Measurements from ENCODE around the gene SECTM1. TPM values are rescaled to one million over a fixed set of nuclear protein-coding genes. Genes with fewer than 3 reads are reported as not detected.

The SECTM1 gene
- total RNA-seq, 1 donor from 2014 or later = 0.27 TPM

- no peak for FAIRE-seq
- H3K4me1 Mint-ChIP-seq (ENCODE audit: low read depth, unreplicated experiment) = no peaks in the 10 kb centered on the region
- H3K79me2 ChIP-seq (ENCODE audit: insufficient read depth, low read length) = no peaks in the 10 kb centered on the region
These were observed 16.0 kb downstream of the SECTM1 start, which contains the start of gene CD7 for GRCh38 chr17:82317394-82318168. Gene CD7 (minus strand): TSS chr17:82317608. CDS start chr17:82317495, 113 bp downstream.

GRCh38 chr17:82316651-82317393 is 16.7 kb downstream of the SECTM1 start:
- no peak overlapping the region for H3K27ac Mint-ChIP-seq (ENCODE audit: unreplicated experiment)
- FAIRE-seq = no peak

More at GRCh38 chr17:82317394-82318168, 16.0 kb downstream of the SECTM1 start, which contains the start of gene CD7:
- Mint-ChIP-seq H3K27ac (ENCODE audit: unreplicated experiment) (no peak within 1 kb of the TSS), H3K9me3 (ENCODE audit: unreplicated experiment) (no peaks in the 10 kb centered on the region), H3K4me3 (ENCODE audit: unreplicated experiment) (no peak within 1 kb of the TSS), H3K27me3 (ENCODE audit: low read depth, unreplicated experiment) (peaks cover 19% of the 10 kb centered on the region), H3K36me3 (ENCODE audit: low read depth, unreplicated experiment) (no peaks in the 10 kb centered on the region)
- peaks cover 10% of the 10 kb centered on the region for H3K9me3 ChIP-seq (ENCODE audit: insufficient read depth, low read depth, low read length)
- no peak for DNase-seq (ENCODE audit: low read depth)
- H3K4me1 ChIP-seq (ENCODE audit: insufficient read depth, low read length) = no peaks in the 10 kb centered on the region
- no peak within 1 kb of the TSS for H3K4me2 ChIP-seq (ENCODE audit: low read length)
- no peak within 1 kb of the TSS for H2AFZ ChIP-seq (ENCODE audit: low read depth, low read length)
- no peaks in the 10 kb centered on the region for H4K20me1 ChIP-seq (ENCODE audit: insufficient read depth, low read length)
- H3K36me3 ChIP-seq (ENCODE audit: insufficient read depth, low read length) = no peaks in the 10 kb centered on the region
- no peak within 1 kb of the TSS for H3K27ac ChIP-seq (ENCODE audit: low read depth, low read length)
- no peak within 1 kb of the TSS for H3K4me3 ChIP-seq (ENCODE audit: insufficient read depth, low read depth, low read length)
- no peak within 1 kb of the TSS for H3K9ac ChIP-seq (ENCODE audit: low read length)
- TF ChIP-seq CTCF (IDR thresholded peaks at IDR 0.05; ENCODE audit: insufficient read depth, low read depth, low read length) (no peak), EZH2 (IDR thresholded peaks at IDR 0.05; ENCODE audit: insufficient read depth, low read length) (no peak)
- H3K27me3 ChIP-seq (ENCODE audit: insufficient read depth, low read length) = peaks cover 16% of the 10 kb centered on the region

More at GRCh38 chr17:82316651-82317393, 16.7 kb downstream of the SECTM1 start:
- H3K36me3 ChIP-seq (ENCODE audit: insufficient read depth, low read length) = no peaks in the 10 kb centered on the region
- H3K27ac ChIP-seq (ENCODE audit: low read depth, low read length) = no peak overlapping the region
- no peak overlapping the region for H3K4me3 Mint-ChIP-seq (ENCODE audit: unreplicated experiment)
- H4K20me1 ChIP-seq (ENCODE audit: insufficient read depth, low read length) = no peaks in the 10 kb centered on the region
- no peak overlapping the region for H3K4me2 ChIP-seq (ENCODE audit: low read length)
- H3K79me2 ChIP-seq (ENCODE audit: insufficient read depth, low read length) = no peaks in the 10 kb centered on the region
- no peak overlapping the region for H3K4me3 ChIP-seq (ENCODE audit: insufficient read depth, low read depth, low read length)
- H3K27me3 ChIP-seq (ENCODE audit: insufficient read depth, low read length) = peaks cover 14% of the 10 kb centered on the region
- H2AFZ ChIP-seq (ENCODE audit: low read depth, low read length) = no peak overlapping the region
- TF ChIP-seq EZH2 (IDR thresholded peaks at IDR 0.05; ENCODE audit: insufficient read depth, low read length) (no peak), CTCF (IDR thresholded peaks at IDR 0.05; ENCODE audit: insufficient read depth, low read depth, low read length) (no peak)
- no peaks in the 10 kb centered on the region for H3K36me3 Mint-ChIP-seq (ENCODE audit: low read depth, unreplicated experiment)
- no peak overlapping the region for H3K9ac ChIP-seq (ENCODE audit: low read length)
- no peaks in the 10 kb centered on the region for H3K4me1 ChIP-seq (ENCODE audit: insufficient read depth, low read length)
- H3K9me3 Mint-ChIP-seq (ENCODE audit: unreplicated experiment) = no peaks in the 10 kb centered on the region
- H3K4me1 Mint-ChIP-seq (ENCODE audit: low read depth, unreplicated experiment) = no peaks in the 10 kb centered on the region
- H3K27me3 Mint-ChIP-seq (ENCODE audit: low read depth, unreplicated experiment) = peaks cover 19% of the 10 kb centered on the region
- no peak for DNase-seq (ENCODE audit: low read depth)
- H3K9me3 ChIP-seq (ENCODE audit: insufficient read depth, low read depth, low read length) = peaks cover 10% of the 10 kb centered on the region
